Sigmoid colon (tissue), 3 donors: ENCODE data around the gene CDX2.

Source experiments
- CTCF ChIP-seq, 4 experiments: fragments of 450-650 bp in 3 of 4; fragments of 200-600 bp in 1 of 4; IDR thresholded peaks; one replicate each; pipeline ENCODE4 v1.5.1; 2016 to 2019; ENCODE audit warnings: antibody characterized with exemption in 4 of 4, mild to moderate bottlenecking in 3 of 4, moderate library complexity in 2 of 4
- POLR2A ChIP-seq, 2 donors: fragments of 450-650 bp; IDR thresholded peaks; one replicate each; pipeline ENCODE4 v1.6.1; 2016; ENCODE audit warnings: antibody characterized with exemption in 2 of 2, mild to moderate bottlenecking in 2 of 2, moderate library complexity in 2 of 2

GRCh38 chr13:27911521-27911920, 57.6 kb downstream of the CDX2 start:
- TF ChIP-seq CTCF (IDR thresholded peaks at IDR 0.05), result no peak
- TF ChIP-seq POLR2A (IDR thresholded peaks at IDR 0.05), result no peak
